Measurements from ENCODE around the gene RAD23B. TPM values are rescaled to one million over a fixed set of nuclear protein-coding genes. Genes with fewer than 3 reads are reported as not detected.

RAD23B gene
- total RNA-seq, 1 experiment from 2014 or later = 251 TPM

- ChIA-PET CTCF (no interaction called here), POLR2A (interaction anchor here (1.0 kb wide), 1 partner anchor 9 kb away, joined by 4 read pairs; no protein-coding TSS in a partner anchor), RAD21 (ENCODE audit: low non-redundant PET in 1 of 2, low total read pairs in 2 of 2, uncharacterized antibody in 2 of 2, unreplicated experiment in 2 of 2) (no interaction called here)
- TF ChIP-seq EGR1 (IDR thresholded peaks at IDR 0.05; ENCODE audit: low read depth) (no peak), SP1 (IDR thresholded peaks at IDR 0.05; ENCODE audit: low read depth) (no peak), EZH2phosphoT487 (IDR thresholded peaks at IDR 0.05; ENCODE audit: borderline replicate concordance) (no peak), ZFX (IDR thresholded peaks at IDR 0.05) (no peak), POLR2AphosphoS5 (IDR thresholded peaks at IDR 0.05; ENCODE audit: low read depth, low read length) (no peak), POLR2A (IDR thresholded peaks at IDR 0.05; ENCODE audit: borderline replicate concordance, extremely low read depth, insufficient read depth, insufficient read length) (no peak), EZH2 (IDR thresholded peaks at IDR 0.05) (no peak), ZBTB33 (IDR thresholded peaks at IDR 0.05; ENCODE audit: extremely low read depth, insufficient replicate concordance, low read length) (no peak), ELF1 (IDR thresholded peaks at IDR 0.05; ENCODE audit: borderline replicate concordance, low read depth) (no peak)
- Histone ChIP-seq H3K27me3 (ENCODE audit: insufficient read depth, low read length) (no peaks in the 10 kb centered on the region), H3K4me2 (ENCODE audit: low read length) (peak overlapping the region; percentile 11; the same call in 1 of the 2 replicates), H3K4me3 (replicated peaks in 1 of 2; ENCODE audit: low read depth in 1 of 2, low read length in 2 of 2) (no peak overlapping the region), H4K20me1 (ENCODE audit: insufficient read depth) (peaks cover 82% of the 10 kb centered on the region), H3K9me2 (ENCODE audit: insufficient read depth) (no peaks in the 10 kb centered on the region), H3K9ac (ENCODE audit: low read length) (no peak overlapping the region), H3K27ac (ENCODE audit: low read depth, low read length) (no peak overlapping the region), H3K4me1 (ENCODE audit: control insufficient read depth in 1 of 2, insufficient read depth in 2 of 2, low read length in 2 of 2) (peaks cover 31 to 81% of the 10 kb centered on the region in 2 experiments), H3K36me3 (ENCODE audit: control insufficient read depth in 1 of 2, insufficient read depth in 2 of 2, low read length in 2 of 2) (no peaks in the 10 kb centered on the region), H3K79me2 (ENCODE audit: insufficient read depth, low read length) (peaks cover 100% of the 10 kb centered on the region), H2AFZ (ENCODE audit: low read depth, low read length, poor library complexity, severe bottlenecking) (no peak overlapping the region), H3K9me3 (ENCODE audit: control insufficient read depth in 1 of 2, insufficient read depth in 1 of 2, low read depth in 1 of 2, low read length in 2 of 2) (no peaks in the 10 kb centered on the region)
- ATAC-seq (peak; percentile 27; the same call in 1 of the 2 replicates), DNase-seq (ENCODE audit: low read depth, low spot score) (no peak)
- no TSS peak for BruUV-seq (replicated peaks)
- intact Hi-C loops (cut with micrococcal nuclease) = no loop called here
These were observed 9.9 kb downstream of the RAD23B start for GRCh38 chr9:107292821-107293542.
